Tibial nerve (tissue), 3 donors: ENCODE data around the gene SLC22A5.

Experiments
- CTCF ChIP-seq, 5 experiments: fragments of 200-600 bp in 3 of 5; fragments of 450-650 bp in 2 of 5; sonication (generic) in 3 of 5; IDR thresholded peaks; one replicate each; pipeline ENCODE4 v1.5.1; 2016 to 2019; ENCODE audit warnings: antibody characterized with exemption in 5 of 5, mild to moderate bottlenecking in 3 of 5, moderate library complexity in 2 of 5
- POLR2A ChIP-seq, 2 donors: fragments of 450-650 bp; IDR thresholded peaks; one replicate each; pipeline ENCODE4 v1.6.1; 2017; ENCODE audit warnings: antibody characterized with exemption in 2 of 2, mild to moderate bottlenecking in 2 of 2, moderate library complexity in 2 of 2

GRCh38 chr5:132344775-132345514, 24.6 kb upstream of the SLC22A5 start:
- TF ChIP-seq POLR2A (IDR thresholded peaks at IDR 0.05) = no peak
- no peak for TF ChIP-seq CTCF (IDR thresholded peaks at IDR 0.05)
